ENCODE measurements around the gene MAN1B1. TPM values are rescaled to one million over a fixed set of nuclear protein-coding genes. Genes with fewer than 3 reads are reported as not detected.
"Not testable (repeated sequence)": the region's sequence is repeated elsewhere in the genome, so short reads cannot be mapped to it uniquely, and the experiment has no call there.

MAN1B1 gene
- total RNA-seq, 2 donors from 2014 or later, result 67.4 to 107 TPM

DNA sequence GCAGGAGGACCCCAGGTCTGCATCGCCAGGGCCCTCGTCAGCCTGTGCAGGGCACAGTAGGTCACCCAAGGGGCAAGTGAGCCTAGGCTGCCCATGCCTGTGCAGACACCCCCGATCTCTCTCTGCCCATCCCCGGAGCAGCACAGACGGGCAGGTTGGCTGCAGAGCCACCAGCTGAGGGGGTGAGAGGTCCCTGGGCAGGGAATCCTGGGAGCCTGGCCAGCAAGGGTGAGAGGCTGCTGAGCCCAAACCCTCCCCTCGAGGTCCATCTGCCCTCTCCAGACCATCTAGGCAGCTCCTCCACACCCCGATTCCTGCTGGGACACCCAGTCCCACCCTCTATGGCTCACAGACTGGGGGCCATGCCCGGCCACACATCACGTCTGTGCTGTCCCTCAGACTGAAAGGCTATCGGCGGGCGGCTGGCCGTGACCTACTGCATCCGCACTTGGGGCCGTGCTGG is 30.5 kb downstream of the MAN1B1 start:
- no peaks in the 10 kb centered on the region for H3K27me3 ChIP-seq (replicated peaks; ENCODE audit: insufficient read depth)
- TF ChIP-seq POLR2AphosphoS5 (IDR thresholded peaks at IDR 0.05), result no peak
- no peak for TF ChIP-seq CTCF (IDR thresholded peaks at IDR 0.05)
- no peak for TF ChIP-seq POLR2A (IDR thresholded peaks at IDR 0.05)
- H3K27ac ChIP-seq, result no peak overlapping the region
- 76% methylated on average over 15 of the region's 15 CpGs for WGBS
- H3K4me1 ChIP-seq (replicated peaks), result no peaks in the 10 kb centered on the region
- H3K36me3 ChIP-seq, result no peaks in the 10 kb centered on the region
- no peak for DNase-seq (ENCODE audit: low spot score)
- intact Hi-C loops (cut with DNase I), result loop anchor here (5.0 kb wide), 1 partner anchor 110 kb away; the partner anchor contains the start of genes CYSRT1 and RNF224
- H3K9me3 ChIP-seq, result no peaks in the 10 kb centered on the region
- no peak overlapping the region for H3K4me3 ChIP-seq

DNA sequence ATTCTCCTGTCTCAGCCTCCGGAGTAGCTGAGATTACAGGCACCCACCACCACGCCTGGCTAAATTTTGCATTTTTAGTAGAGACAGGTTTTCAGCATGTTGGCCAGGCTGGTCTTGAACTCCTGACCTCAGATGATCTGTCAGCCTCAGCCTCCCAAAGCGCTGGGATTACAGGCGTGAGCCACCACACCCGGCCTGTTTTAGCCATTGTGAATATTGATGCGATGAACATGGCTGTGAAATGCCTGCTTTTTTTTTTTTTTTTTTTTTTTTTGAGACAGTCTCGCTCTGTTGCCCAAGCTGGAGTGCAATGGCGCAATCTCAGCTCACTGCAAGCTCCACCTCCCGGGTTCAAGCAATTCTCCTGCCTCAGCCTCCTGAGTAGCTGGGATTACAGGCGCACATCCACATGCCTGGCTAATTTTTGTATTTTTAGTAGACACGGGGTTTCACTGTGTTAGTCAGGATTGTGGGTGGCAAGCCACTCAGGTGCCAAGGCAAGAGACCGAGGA is 31.4 kb downstream of the MAN1B1 start:
- intact Hi-C loops (cut with DNase I), result loop anchor here (5.0 kb wide), 1 partner anchor 109 kb away; the partner anchor contains the start of genes CYSRT1 and RNF224
- DNase-seq (ENCODE audit: low spot score); H3K4me1 ChIP-seq (replicated peaks); H3K36me3 ChIP-seq; H3K4me3 ChIP-seq; H3K27ac ChIP-seq; H3K9me3 ChIP-seq; H3K27me3 ChIP-seq (replicated peaks; ENCODE audit: insufficient read depth): not testable (repeated sequence)
- 87% methylated on average over 12 of the region's 12 CpGs for WGBS

DNA sequence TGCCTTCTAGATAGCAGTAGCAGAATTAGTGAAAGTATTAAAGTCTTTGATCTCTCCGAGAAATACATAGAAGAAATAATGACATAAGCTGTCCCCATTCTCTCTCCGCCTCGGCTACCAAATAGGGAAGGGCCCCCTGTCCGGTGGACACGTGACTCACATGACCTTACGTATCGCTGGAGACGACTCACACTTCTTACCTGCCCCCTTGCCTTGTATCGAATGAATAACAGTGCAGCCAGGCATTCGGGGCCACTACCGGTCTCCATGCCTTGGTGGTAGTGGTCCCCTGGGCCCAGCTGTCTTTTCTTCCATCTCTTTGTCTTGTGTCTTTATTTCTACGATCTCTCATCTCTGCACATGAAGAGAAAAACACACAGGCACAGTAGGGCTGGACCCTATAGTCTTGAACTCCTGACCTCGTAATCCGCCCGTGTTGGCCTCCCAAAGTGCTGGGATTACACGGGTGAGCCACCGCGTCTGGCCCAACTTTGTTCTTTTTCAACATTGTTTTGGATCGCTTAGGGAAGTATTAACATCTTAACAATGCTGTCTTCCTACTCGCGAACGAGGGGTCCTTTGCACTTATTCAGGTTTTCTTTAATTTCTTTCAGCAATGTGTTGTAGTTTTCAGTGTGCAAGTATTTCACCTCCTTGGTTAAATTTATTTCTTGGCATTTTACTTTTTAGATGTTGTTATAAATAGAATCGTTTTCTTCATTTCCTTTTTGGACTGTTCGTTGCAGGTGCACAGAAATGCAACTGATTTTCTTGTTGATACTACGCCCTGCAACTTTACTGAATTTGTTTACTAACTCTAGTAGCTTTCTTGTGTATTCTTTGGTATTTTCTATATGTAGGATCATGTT is 35.4 kb downstream of the MAN1B1 start:
- not testable (repeated sequence) for H3K4me1 ChIP-seq (replicated peaks); H3K9me3 ChIP-seq; DNase-seq (ENCODE audit: low spot score); H3K27me3 ChIP-seq (replicated peaks; ENCODE audit: insufficient read depth); H3K4me3 ChIP-seq; H3K27ac ChIP-seq; H3K36me3 ChIP-seq
- intact Hi-C loops (cut with DNase I), result loop anchor here (5.0 kb wide), 1 partner anchor 115 kb away; no protein-coding TSS in a partner anchor
- 79% methylated on average over 16 of the region's 25 CpGs for WGBS

DNA sequence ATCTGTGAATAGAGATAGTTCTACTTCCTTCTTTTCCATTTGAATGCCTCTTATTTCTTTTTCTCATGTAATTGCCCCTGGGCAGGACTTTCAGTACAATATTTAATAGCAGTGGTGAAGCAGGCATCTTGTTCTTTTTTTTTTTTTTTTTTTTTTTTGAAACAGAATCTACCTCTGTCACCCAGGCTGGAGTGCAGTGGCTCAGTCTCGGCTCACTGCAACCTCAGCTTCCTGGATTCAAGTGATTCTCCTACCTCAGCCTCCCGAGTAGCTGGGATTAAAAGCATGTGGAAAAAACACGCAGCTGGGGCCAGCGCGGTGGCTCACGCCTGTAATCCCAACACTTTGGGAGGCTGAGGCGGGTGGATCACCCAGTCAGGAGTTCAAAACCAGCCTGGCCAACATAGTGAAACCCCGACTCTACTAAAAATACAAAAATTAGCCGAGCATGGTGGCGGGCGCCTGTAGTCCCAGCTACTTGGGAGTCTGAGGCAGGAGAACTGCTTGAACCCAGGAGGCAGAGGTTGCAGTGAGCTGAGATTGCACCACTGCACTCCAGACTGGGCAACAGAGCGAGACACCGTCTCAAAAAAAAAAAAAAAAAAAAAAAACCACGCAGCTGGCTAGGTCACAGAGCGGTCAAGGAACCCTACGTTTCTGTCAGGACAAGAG is 36.1 kb downstream of the MAN1B1 start:
- WGBS, result 90% methylated on average over 16 of the region's 16 CpGs
- H3K27ac ChIP-seq; H3K4me3 ChIP-seq; H3K36me3 ChIP-seq; H3K4me1 ChIP-seq (replicated peaks); H3K9me3 ChIP-seq; H3K27me3 ChIP-seq (replicated peaks; ENCODE audit: insufficient read depth); DNase-seq (ENCODE audit: low spot score): not testable (repeated sequence)
- intact Hi-C loops (cut with DNase I), result loop anchor here (5.0 kb wide), 1 partner anchor 114 kb away; no protein-coding TSS in a partner anchor

- Histone ChIP-seq H3K9me3 (no peaks in the 10 kb centered on the region), H3K4me3 (no peak overlapping the region), H3K27ac (no peak overlapping the region), H3K27me3 (replicated peaks; ENCODE audit: insufficient read depth) (no peaks in the 10 kb centered on the region), H3K36me3 (no peaks in the 10 kb centered on the region), H3K4me1 (replicated peaks) (no peaks in the 10 kb centered on the region)
- 73% methylated on average over 5 of the region's 5 CpGs for whole genome bisulfite sequencing
- intact Hi-C loops (cut with DNase I), result loop anchor here (5.0 kb wide), 1 partner anchor 114 kb away; no protein-coding TSS in a partner anchor
- no peak for TF ChIP-seq CTCF (IDR thresholded peaks at IDR 0.05)
- no peak for TF ChIP-seq POLR2A (IDR thresholded peaks at IDR 0.05)
- no peak for TF ChIP-seq POLR2AphosphoS5 (IDR thresholded peaks at IDR 0.05)
- DNase-seq (ENCODE audit: low spot score), result no peak
Measured at GRCh38 chr9:137123468-137123837, 36.7 kb downstream of the MAN1B1 start.

- WGBS, result 90% methylated on average over 5 of the region's 5 CpGs
- not testable (repeated sequence) for H3K9me3 ChIP-seq; H3K27me3 ChIP-seq (replicated peaks; ENCODE audit: insufficient read depth); DNase-seq (ENCODE audit: low spot score); H3K27ac ChIP-seq; H3K36me3 ChIP-seq; H3K4me1 ChIP-seq (replicated peaks); H3K4me3 ChIP-seq
- intact Hi-C loops (cut with DNase I), result loop anchor here (5.0 kb wide), 1 partner anchor 113 kb away; no protein-coding TSS in a partner anchor
Measured at GRCh38 chr9:137123952-137124462, 37.2 kb downstream of the MAN1B1 start.

Measured in prostate gland (tissue), 2 donors.